Measurements from ENCODE around the gene GSTT2B. TPM values are rescaled to one million over a fixed set of nuclear protein-coding genes. Genes with fewer than 3 reads are reported as not detected.
"Not testable (repeated sequence)": the region's sequence is repeated elsewhere in the genome, so short reads cannot be mapped to it uniquely, and the experiment has no call there.

Gene GSTT2B
- total RNA-seq, 1 donor from 2014 or later: 2.0 TPM

DNA sequence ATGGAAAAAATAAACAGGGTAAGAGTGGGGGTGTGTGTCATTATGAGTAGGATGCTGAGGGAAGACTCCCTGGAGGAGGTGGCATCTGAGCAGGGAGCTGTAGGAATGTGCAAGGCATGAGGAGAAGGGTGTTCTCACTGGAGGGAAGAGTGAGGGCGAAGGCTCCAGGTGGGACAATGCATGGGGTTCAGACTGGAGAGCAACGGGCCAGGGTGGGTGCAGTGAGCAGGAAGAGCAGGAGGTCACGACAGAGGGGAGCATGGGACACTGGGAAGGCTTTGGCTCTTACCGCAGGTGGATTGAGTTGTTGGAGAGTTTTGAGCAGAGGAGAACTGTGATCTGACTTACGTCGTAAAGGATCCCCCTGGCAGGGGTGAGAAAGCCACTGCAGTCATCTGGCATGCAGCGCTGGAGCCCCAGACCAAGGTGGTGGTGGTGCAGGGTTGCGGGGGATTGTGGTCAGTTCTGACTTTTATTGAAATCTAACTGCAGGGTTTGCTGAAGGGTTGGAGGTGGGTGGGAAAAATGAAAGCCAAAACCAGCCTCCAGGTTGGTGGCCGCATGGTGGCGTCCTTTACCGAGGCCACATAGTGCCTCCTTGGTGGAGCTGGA is 8.1 kb downstream of the GSTT2B start:
- not testable (repeated sequence) for DNase-seq (ENCODE audit: low spot score in 2 of 2); FAIRE-seq

DNA sequence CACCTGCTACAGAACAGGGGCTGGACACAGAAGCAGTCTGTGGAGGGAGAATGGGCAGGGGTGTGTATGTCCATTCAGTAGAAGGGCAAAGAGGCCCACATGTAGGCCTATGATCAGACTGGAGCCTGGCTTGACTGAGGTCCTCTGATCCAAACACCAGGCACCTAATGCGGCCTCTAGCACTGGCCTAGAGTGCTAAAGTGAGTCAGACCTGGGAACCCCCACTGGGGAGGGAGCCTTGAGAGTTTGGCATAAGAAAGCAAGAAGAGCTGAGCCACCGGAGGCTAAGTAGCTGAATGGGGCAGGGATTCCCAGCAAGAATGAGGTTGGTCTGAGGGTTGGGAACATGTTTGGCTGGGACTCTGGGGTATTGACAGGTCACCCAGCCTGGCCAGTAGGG is 9.6 kb downstream of the GSTT2B start:
- DNase-seq (ENCODE audit: low spot score in 2 of 2); FAIRE-seq: not testable (repeated sequence)

- FAIRE-seq; DNase-seq (ENCODE audit: low spot score in 2 of 2): not testable (repeated sequence)
Observed at GRCh38 chr22:23949764-23950163, 11.2 kb downstream of the GSTT2B start.

DNA sequence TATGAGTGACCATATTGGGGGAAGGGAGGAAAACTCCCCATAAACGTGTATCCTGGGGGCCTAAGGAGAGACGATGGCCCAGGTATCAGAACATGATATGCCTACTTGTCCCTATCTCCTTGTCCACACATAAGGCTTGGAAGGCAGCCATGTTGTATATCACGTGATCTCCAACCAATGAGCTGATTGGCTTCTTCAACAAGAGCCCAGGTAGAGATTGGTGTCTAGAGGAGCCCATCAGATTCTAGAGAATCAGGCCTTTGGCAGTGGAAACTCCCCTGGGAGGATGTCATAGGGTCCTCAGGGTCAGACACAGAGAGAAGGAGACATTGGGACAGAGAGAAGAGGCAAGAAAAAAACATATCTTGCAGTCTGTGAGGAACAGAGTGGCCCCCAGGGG is 13.6 kb downstream of the GSTT2B start:
- DNase-seq (ENCODE audit: low spot score in 2 of 2); FAIRE-seq: not testable (repeated sequence)

GRCh38 chr22:23940166-23940565 is 20.8 kb downstream of the GSTT2B start:
- not testable (repeated sequence) for DNase-seq (ENCODE audit: low spot score in 2 of 2); FAIRE-seq

DNA sequence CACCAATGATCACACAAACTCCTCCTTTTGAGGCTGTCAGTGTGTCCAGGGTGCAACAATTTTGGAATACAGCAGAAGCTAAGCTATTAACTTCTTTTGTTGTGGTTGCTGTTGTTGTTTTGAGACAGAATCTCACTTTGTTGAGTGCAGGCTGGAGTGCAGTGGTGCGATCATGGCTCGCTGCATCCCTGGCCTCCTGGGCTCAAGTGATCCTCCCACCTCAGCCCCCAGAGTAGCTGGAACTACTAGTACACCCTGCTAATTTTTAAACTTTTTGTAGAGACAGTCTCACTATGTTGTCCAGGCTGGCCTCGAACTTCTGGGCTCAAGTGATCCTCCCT is 22.0 kb downstream of the GSTT2B start:
- FAIRE-seq (no peak), DNase-seq (ENCODE audit: low spot score in 2 of 2) (no peak)

DNA sequence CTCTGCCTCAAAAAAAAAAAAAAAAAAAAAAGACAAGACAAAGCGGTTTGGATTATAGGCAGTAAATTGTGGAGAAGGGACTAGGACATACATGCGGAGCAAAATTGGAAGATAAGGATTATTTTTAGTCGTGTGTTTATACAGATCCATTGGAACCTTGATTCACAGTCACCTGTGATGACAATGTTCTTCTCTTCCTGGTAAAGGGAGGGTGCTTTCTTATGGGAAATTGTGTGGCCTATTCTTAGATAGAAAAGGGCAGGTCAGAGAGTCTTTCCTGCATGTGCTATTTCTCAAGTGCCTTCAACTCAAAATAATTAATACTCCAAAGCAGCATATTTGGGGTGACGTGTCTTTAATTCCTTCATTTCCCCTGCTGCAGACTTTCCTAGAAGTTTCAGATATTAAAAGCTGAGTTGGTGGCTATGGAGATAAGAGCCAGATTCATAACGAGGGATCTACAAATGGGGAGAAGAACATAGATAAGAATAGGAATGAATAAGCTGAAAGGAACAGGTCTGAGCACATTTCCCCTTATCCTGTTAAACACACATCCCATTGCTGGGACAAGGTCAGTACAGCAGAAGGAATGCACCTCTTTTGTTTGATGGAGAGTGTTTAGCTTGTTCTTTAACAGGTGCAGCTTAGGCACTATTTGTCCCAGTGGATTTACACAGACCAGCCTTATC is 22.5 kb downstream of the GSTT2B start:
- DNase-seq (ENCODE audit: low spot score in 2 of 2) (no peak), FAIRE-seq (no peak)

DNA sequence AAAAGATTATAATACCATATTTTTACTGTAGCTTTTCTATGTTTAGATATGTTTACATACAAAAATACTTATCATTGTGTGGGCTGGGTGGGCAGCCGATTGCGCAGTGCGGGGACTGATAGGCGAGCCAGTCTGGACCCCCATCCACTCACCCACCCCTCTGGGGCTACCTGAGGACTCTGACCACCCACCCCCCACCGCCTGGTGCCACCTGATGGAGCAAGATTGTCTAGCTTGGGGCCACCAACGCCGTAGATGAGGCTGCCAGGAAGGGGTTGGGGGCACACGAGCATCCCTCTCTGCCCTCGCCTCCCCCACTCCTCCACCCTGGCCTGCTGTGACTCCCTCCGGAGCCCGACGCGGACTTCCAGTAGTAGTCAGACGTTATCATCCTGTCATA is 34.4 kb downstream of the GSTT2B start:
- DNase-seq (ENCODE audit: low spot score in 2 of 2): no peak
- no peak for FAIRE-seq

DNA sequence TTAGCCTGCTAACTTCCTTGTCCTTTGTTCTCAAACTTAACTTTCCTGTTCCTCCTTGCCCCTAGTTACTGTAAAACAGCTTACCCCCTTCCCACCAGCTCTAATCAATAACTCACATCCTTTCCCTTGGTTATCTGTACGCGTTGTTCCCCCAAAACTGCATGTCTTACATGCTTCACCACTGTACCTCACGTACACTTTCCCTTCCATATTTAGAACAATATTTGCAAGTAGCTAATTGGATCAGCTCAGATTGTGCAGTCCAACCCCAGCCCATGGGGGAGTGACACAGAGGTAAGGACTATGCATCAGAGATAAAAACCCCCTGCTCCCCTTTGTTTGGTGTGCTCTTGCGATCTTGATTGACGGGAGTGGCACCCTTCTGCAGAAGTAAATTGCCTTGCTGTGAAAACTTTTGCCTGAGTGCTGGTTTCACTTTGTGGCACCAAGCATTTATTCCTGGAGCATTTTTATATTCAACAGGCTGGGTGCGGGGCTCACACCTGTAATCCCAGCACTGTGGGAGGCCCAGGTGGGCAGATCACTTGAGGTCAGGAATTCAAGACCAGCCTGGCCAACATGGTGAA is 35.9 kb downstream of the GSTT2B start:
- FAIRE-seq (no peak), DNase-seq (ENCODE audit: low spot score in 2 of 2) (no peak)

- FAIRE-seq: no peak
Observed at GRCh38 chr22:23922921-23923320, 38.1 kb downstream of the GSTT2B start.

DNA sequence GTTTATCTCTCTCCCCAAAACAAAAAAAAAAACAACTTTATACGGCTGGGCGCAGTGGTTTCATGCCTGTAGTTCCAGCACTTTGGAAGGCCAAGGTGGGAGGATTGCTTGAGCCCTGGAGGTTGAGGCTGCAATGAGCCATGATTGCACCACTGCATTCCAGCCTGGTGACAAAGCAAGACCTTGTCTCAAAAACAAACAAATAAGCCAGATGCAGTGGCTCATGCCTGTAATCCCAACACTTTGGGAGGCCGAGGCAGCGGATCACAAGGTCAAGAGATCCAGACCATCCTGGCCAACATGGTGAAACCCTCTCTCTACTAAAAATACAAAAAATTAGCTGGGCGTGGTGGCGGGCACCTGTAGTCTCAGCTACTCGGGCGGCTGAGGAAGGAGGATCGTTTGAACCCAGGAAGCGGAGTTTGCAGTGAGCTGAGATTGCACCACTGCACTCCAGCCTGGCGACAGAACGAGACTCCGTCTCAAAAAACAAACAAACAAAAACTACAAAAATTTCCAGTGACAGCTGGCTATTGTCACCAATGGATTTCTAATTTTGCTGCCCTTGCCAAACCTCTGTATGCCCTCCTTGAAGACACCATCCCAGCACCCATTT is 39.3 kb downstream of the GSTT2B start:
- FAIRE-seq; DNase-seq (ENCODE audit: low spot score in 2 of 2): not testable (repeated sequence)

More at GRCh38 chr22:23922921-23923320, 38.1 kb downstream of the GSTT2B start:
- DNase-seq (ENCODE audit: low spot score in 2 of 2): no peak

DNA sequence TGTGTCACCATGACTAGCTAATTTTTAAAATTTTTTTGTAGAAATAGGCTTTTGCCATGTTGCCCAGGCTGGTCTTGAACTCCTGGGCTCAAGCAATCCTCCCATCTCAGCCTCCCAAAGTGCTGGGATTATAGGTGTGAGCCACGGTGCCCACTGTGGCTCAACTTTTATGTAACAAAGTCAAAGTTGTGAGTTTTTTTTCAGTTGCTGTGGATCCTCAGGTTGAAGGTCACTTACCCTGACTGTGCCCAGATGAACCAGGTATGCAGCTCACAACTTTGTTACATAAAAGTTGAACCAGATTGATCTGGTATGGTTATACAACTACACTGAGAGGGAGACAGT is 40.8 kb downstream of the GSTT2B start:
- not testable (repeated sequence) for DNase-seq (ENCODE audit: low spot score in 2 of 2); FAIRE-seq

- no peak for FAIRE-seq
Observed at GRCh38 chr22:23915290-23915689, 45.7 kb downstream of the GSTT2B start.

DNA sequence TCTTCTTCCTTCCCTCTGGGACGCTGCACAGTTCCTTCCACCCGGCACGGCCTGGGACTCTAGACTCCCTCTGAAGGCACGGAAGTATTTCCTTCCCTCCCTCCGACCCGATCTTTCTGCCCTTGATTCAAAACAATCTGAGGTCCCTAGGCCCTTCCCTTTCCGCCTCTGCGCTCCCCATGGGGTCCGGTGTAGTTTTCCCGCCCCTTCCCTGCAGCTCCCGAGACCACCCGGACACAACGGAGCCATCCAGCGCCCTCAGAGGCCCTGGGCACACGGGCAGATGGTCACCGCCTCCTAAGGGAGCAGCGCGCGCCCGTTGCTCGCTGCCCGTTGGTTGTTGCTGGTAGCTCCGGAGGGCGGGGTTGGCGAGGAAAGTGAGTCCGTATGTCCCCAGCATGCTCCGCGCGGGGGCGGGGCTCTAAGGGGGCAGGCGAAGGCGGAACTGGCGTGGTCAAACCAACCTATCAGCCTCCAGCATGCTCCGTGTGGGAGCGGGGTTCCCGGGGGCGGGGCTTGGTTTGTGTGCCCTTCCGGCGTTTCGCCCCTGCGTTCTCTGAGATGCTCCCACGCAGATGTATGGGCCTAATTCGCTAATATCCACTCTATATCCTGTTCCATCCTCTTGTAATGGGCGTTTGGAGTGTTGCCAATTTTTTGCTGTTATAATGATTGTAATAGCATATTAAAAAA is 47.2 kb downstream of the GSTT2B start:
- DNase-seq (ENCODE audit: low spot score in 2 of 2) (peak; percentile 87 to 98), FAIRE-seq (no peak)

More at GRCh38 chr22:23915290-23915689, 45.7 kb downstream of the GSTT2B start:
- DNase-seq (ENCODE audit: low spot score in 2 of 2): no peak

DNA sequence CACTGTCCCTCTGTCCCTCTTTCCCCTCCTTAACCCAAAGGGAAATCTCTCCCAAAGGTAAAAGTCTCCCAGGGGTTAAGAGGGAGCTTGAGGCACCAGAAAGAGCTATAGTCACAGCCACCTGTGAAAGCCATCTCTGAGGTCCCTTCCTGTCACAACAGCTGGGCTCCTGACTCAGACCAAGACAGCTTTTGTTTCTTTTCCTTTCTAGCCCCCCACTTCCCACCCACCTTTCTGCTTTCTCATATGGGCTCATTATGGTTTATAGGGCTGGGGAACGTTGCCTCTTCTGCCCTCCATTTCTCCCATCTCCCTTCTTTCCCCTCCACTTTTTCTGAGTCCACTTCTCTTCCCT is 47.7 kb downstream of the GSTT2B start:
- DNase-seq (ENCODE audit: low spot score in 2 of 2) (no peak), FAIRE-seq (no peak)

DNA sequence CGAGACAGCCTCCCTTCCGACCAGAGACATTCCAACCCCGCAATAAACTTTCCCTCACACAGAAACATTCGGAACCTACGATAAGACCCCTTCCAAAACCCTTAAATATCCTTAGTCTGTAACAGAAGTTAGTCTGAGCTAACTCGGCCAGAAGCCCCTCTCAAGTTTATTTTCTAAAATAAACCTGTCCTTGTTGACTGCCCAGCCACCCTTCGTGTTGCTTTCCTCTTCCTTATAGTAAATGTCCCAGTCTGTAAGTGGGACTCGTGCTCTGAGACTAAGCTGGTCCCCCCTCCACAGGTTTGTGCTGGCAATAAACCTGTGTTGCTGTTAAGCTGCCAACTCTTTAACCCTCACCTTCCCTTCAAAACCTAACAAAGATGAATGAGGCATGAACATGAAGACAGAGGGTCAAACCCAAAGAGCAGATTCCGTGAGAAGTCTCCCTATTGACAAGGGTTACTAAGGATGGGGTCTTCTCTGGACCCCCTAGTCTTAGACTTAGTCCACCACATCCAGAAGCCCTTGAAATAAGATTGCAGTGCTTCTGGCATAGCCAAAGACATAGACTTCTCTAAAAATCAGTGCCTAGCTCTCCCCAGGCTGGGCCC is 48.6 kb downstream of the GSTT2B start:
- FAIRE-seq: no peak
- DNase-seq (ENCODE audit: low spot score in 2 of 2): no peak

DNA sequence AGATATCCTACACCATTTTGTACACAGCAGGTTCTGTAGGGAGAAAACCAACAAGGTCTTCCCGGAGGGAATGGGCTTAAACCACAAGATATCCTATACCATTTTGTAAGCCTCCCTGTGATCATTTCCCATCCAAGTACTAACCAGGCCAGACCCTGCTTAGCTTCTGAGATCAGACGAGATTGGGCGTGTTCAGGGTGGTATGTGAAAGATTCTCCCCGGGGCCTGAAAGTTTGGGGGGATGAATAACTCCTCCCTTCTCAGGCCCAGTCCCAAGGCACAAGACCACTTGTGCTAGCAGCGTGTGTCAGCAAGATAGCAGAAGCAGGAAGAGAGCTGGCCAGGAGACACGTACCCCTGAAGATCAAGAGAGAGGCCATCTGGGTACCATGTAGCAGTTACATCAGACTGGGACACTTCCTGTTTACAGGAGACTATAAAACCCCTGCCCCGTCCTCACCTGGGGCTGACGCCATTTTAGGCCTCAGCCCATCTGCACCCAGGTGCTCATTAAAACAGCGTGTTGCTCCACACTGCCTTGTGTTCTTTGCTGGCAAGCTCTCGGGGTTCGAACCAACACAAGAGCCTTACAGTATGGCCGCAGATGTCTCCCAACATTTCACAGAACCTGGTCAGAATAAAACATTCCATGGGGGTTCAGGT is 49.5 kb downstream of the GSTT2B start:
- DNase-seq (ENCODE audit: low spot score in 2 of 2) (no peak), FAIRE-seq (no peak)

DNA sequence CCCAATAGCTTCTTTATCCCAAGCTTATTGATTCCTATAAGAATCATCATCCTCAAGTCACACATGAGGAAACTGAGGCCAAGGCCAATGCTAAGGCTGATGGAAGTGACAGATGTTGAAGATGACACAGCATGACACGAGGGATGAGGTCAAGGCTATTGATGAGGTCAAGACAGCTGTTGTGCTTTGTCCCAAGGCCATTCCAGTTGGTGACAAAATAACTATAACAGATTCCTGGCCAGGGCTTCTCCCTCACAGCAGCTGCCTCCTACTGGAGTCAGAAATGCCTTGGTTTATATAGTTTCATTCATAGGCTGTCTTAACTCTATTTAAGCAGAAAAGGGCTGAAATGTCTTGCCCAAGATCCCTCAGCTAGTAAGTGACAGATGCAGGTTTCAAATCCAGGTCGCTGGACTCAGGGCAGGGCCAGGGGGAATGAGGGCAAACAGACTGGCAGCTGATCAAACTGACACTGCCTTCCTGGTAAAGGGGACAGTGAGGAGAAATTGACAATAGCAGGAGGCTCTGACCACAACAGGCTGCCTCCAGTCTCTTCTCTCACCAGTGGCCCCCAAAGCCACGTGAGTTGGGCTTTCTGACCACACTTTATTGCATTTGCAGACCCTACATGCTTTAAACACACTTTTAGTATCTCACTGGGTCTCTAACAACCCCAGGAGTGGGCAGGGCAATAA is 50.4 kb downstream of the GSTT2B start:
- DNase-seq (ENCODE audit: low spot score in 2 of 2) (no peak), FAIRE-seq (no peak)

DNA sequence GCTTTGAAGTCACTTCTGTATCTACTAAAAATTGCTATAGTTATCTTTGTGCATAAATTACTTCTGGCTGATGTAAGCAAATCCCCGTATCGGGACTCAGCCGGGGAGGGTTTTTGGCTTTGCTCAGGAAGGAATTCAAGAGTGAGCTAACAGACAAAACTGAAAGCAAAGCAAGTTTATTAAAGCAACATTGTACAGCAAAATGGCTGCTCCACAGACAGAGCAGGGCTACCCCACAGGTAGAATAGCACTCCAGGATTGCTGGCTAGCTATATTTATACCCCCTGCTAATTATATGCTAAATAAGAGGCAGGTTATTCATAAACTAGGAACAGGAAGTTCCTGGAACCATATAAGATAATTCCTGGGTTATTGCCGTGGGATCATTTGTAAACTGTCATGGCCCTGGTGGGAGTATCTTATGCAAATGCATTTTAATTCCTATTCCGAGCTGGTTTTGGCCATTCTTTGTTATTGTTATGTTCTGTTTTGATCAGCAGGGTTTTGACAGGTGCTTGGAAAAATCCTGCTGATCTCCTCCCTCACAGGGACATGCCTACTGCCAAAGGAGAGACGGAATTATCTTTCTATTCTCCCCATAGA is 51.6 kb downstream of the GSTT2B start:
- FAIRE-seq (no peak), DNase-seq (ENCODE audit: low spot score in 2 of 2) (no peak)

Data from frontal cortex (tissue), 4 donors.